Neural crest cell (in vitro differentiated cells): Measurements from ENCODE around the gene PEAK3. TPM values are rescaled to one million over a fixed set of nuclear protein-coding genes. Genes with fewer than 3 reads are reported as not detected.
"Not testable (repeated sequence)": the region's sequence is repeated elsewhere in the genome, so short reads cannot be mapped to it uniquely, and the experiment has no call there.

Source experiments
- DNase-seq: peaks from one replicate; pipeline ENCODE4 v3.0.0; 2021; ENCODE audit warnings: low read depth, mixed read lengths, low spot score
- H3K27ac Mint-ChIP-seq: one replicate; pipeline ENCODE4 v1.8.0; 2021; ENCODE audit warnings: mild to moderate bottlenecking, mixed read lengths; ENCODE audit not compliant: unreplicated experiment
- H3K27me3 Mint-ChIP-seq: 2 replicates; pipeline ENCODE4 v1.8.0; 2021; ENCODE audit warnings: low read depth, mild to moderate bottlenecking, mixed read lengths
- H3K36me3 Mint-ChIP-seq: 2 replicates; pipeline ENCODE4 v1.8.0; 2021; ENCODE audit warnings: low read depth, mild to moderate bottlenecking, mixed read lengths
- H3K4me1 Mint-ChIP-seq: 2 replicates; pipeline ENCODE4 v1.8.0; 2021; ENCODE audit warnings: mixed read lengths
- H3K4me3 Mint-ChIP-seq: one replicate; pipeline ENCODE4 v1.8.0; 2021; ENCODE audit warnings: mild to moderate bottlenecking, mixed read lengths
- H3K9me3 Mint-ChIP-seq: 2 replicates; pipeline ENCODE4 v1.8.0; 2021; ENCODE audit warnings: mixed read lengths
- total RNA-seq: library from RNA; stranded (reverse); gene quantifications from 2 replicates; pipeline ENCODE4 v1.2.1, GENCODE V29; 2021
- TF ChIP-seq, protein P1 (sequence below): fragments of 200-600 bp; sonication (generic); conservative IDR thresholded peaks from 2 replicates; pipeline ENCODE4 v1.5.0; 2021; ENCODE audit warnings: antibody characterized with exemption, mild to moderate bottlenecking

PEAK3 gene
- total RNA-seq, 1 donor from 2014 or later, result not detected

DNA sequence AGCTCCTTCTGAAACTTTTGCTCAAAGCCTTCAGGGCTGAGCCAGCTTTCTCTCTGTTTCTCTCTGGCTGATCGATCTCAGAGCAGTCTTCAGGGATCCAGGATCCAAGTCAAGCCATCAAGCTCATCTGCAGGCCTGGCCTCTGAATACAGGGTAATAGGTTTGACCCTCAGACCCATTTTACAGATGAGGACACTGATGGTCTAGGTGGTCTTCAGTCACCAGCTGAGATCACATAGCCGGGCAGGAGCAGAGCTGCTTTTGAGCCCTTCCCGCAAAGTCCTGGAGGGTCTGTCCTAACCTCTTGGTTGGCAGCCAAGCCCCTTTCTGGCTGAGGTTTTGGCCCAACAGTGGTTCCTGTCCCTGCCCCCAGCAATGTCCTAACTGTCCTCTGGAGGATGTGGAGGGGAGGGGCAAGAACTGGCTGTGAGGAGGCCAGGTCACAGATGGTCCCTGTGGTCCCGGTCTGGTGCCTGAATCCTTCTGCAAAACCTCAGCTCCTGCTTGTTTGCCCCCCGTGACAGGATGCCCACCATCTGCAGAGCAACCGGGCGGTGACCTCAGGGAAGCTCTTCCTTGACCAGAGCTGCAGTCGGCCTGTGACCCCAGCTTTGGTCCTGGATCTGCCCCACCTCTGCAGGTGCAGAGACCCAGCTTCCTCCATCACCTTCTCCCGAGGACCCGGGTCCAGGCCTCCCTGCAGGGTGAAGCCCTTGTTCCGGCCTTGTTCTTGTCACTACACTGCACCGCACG lies 5.8 kb upstream of the PEAK3 start:
- H3K36me3 Mint-ChIP-seq, result peaks cover 4% of the 10 kb centered on the region

DNA sequence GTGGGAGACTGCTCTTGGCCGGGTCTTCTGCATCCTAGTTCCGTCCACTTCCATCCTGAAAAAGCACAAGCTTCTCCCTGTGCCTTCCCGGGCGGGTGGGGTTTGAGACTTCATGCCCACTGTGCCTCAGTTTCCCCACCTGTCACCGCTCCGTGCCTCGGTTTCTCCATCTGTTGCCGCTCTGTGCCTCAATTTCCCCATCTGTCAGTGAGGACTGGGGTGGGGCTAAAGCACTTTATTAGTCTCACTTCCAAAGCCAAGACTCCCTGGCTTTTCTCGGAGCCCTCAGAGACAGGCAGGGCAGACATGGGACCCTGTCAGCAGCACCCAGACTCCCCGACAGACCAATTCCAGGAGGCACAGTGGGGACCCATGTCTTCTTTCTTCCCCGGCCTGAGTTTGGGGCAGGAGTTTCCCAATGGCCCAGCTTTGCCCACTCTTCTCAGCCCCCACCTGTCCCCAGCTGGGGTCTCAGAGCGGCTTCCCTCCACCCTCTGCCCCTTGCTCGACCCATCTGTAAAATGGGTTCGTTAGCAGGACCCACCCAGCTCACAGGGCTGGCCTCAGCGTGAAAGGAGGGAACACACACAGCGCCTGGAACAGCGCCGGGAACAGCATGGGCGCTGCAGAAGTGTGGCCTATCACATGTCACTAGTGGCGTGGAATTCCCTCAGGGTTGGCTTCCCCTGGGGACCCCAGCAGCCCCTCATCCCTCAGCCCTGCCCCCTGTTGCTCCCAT lies 4.6 kb upstream of the PEAK3 start:
- no peak for DNase-seq
- H3K27me3 Mint-ChIP-seq, result peaks cover 65% of the 10 kb centered on the region
- H3K9me3 Mint-ChIP-seq, result no peaks in the 10 kb centered on the region
- H3K27ac Mint-ChIP-seq, result no peak overlapping the region
- H3K4me1 Mint-ChIP-seq, result peaks cover 10% of the 10 kb centered on the region
- no peak overlapping the region for H3K4me3 Mint-ChIP-seq
- peaks cover 4% of the 10 kb centered on the region for H3K36me3 Mint-ChIP-seq
- TF ChIP-seq, protein P1, sequence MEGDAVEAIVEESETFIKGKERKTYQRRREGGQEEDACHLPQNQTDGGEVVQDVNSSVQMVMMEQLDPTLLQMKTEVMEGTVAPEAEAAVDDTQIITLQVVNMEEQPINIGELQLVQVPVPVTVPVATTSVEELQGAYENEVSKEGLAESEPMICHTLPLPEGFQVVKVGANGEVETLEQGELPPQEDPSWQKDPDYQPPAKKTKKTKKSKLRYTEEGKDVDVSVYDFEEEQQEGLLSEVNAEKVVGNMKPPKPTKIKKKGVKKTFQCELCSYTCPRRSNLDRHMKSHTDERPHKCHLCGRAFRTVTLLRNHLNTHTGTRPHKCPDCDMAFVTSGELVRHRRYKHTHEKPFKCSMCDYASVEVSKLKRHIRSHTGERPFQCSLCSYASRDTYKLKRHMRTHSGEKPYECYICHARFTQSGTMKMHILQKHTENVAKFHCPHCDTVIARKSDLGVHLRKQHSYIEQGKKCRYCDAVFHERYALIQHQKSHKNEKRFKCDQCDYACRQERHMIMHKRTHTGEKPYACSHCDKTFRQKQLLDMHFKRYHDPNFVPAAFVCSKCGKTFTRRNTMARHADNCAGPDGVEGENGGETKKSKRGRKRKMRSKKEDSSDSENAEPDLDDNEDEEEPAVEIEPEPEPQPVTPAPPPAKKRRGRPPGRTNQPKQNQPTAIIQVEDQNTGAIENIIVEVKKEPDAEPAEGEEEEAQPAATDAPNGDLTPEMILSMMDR, result no peak

More for the DNA sequence above, 5.8 kb upstream of the PEAK3 start:
- Mint-ChIP-seq H3K27me3 (peaks cover 70% of the 10 kb centered on the region), H3K4me1 (peaks cover 7% of the 10 kb centered on the region), H3K4me3 (no peak overlapping the region), H3K27ac (no peak overlapping the region), H3K9me3 (no peaks in the 10 kb centered on the region)
- no peak for DNase-seq
- TF ChIP-seq, protein P1, result no peak

DNA sequence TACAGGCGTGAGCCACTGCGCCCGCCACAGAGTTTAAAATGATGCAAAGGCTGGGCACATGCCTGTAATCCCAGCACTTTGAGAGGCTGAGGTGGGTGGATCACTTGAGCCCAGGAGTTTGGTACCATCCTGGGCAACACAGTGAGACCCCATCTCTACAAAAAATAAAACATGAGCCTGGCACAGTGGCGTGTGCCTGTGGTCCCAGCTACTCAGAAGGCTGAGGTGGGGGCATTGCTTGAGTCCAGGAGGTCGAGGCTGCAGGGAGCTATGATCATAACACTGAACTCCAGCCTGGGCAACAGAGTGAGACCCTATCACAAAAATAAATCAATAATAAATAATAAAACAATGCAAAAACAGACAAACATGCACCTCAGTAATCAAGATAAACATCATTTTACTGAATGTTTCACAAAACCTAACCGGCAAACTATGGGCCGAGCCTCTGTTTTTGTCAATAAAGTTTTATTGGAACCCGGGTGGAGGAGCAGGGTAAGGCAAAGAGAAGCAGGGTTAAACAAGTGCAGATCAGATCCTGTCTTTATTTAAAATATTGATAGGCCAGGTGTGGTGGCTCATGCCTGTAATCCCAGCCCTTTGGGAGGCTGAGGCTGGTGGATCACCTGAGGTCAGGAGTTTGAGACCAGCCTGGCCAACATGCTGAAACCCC lies 2.0 kb upstream of the PEAK3 start:
- Mint-ChIP-seq H3K4me3 (no peak overlapping the region), H3K27me3 (peaks cover 43% of the 10 kb centered on the region), H3K27ac (no peak overlapping the region), H3K36me3 (peaks cover 3% of the 10 kb centered on the region), H3K9me3 (no peaks in the 10 kb centered on the region), H3K4me1 (peaks cover 8% of the 10 kb centered on the region)
- TF ChIP-seq, protein P1, result no peak
- no peak for DNase-seq

DNA sequence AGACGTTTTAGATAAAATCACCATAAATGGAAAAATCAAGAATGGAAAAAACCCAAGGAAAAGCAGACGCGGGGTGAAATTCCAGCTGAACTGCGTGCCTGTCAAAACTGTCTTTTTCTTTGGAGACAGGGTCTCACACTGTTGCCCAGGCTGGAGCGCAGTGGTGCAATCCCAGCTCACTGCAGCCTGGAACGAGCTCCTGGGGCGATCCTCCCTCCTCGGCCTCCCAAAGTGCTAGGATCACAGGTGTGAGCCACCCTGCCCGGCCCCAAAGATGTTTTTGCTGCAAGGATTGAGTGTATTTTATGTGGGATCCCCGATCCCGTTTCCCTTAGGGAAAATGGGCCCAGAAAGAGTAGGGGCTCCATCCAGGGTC lies 875 bp upstream of the PEAK3 start:
- Mint-ChIP-seq H3K36me3 (no peaks in the 10 kb centered on the region), H3K27ac (no peak overlapping the region), H3K4me3 (peak overlapping the region; percentile 63)

DNA sequence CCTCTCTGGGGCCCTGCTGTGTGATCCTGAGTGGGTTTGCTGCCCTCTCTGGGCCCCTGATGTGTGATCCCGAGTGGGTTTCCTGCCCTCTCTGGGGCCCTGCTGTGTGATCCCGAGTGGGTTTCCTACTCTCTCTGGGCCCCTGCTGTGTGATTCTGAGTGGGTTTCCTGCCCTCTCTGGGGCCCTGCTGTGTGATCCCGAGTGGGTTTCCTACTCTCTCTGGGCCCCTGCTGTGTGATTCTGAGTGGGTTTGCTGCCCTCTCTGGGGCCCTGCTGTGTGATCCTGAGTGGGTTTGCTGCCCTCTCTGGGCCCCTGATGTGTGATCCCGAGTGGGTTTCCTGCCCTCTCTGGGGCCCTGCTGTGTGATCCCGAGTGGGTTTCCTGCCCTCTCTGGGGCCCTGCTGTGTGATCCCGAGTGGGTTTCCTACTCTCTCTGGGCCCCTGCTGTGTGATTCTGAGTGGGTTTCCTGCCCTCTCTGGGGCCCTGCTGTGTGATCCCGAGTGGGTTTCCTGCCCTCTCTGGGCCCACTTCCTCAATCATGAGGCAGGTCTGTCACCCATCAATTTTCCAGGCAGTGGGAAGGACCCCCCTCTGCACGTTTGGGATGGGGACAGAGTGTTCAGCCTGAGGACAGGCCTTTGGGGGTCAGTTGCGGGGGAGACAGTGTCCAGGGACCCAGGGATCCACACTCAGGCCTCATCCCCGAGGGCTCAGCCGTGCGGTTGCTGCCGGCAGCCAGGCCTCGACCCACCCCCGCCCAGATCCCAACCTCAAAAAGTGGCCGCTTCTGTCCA lies 512 bp downstream of the PEAK3 start:
- H3K36me3 Mint-ChIP-seq, H3K9me3 Mint-ChIP-seq, H3K4me3 Mint-ChIP-seq, H3K4me1 Mint-ChIP-seq, H3K27ac Mint-ChIP-seq, DNase-seq: not testable (repeated sequence)
- peaks cover 20% of the 10 kb centered on the region for H3K27me3 Mint-ChIP-seq

More for the DNA sequence above, 875 bp upstream of the PEAK3 start:
- no peaks in the 10 kb centered on the region for H3K9me3 Mint-ChIP-seq
- TF ChIP-seq, protein P1, result no peak
- peaks cover 32% of the 10 kb centered on the region for H3K27me3 Mint-ChIP-seq
- no peak for DNase-seq
- H3K4me1 Mint-ChIP-seq, result peaks cover 5% of the 10 kb centered on the region
